ENCODE data around the gene CD99.

Gene CD99

DNA sequence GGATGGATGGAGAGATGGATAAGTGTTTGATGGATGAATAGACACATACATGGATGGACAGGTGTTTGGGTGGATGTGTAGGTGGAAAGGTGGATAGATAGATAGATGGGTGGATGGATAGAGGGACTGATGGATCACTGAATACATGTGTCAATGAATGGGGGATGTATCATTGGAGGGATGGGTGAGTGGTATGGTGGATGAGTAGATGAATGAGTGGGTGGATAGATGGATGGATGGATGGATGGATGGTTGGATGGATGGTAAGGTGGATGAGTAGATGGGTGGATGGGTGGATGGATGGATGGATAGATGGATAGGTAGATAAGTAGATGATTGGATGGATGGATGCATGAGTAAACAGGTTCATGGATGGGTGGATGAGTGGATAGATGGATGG, 41.1 kb upstream of the CD99 start:
- no peak overlapping the region for H3K27ac ChIP-seq
- no peak for DNase-seq (ENCODE audit: low spot score)
- TF ChIP-seq, protein P1, sequence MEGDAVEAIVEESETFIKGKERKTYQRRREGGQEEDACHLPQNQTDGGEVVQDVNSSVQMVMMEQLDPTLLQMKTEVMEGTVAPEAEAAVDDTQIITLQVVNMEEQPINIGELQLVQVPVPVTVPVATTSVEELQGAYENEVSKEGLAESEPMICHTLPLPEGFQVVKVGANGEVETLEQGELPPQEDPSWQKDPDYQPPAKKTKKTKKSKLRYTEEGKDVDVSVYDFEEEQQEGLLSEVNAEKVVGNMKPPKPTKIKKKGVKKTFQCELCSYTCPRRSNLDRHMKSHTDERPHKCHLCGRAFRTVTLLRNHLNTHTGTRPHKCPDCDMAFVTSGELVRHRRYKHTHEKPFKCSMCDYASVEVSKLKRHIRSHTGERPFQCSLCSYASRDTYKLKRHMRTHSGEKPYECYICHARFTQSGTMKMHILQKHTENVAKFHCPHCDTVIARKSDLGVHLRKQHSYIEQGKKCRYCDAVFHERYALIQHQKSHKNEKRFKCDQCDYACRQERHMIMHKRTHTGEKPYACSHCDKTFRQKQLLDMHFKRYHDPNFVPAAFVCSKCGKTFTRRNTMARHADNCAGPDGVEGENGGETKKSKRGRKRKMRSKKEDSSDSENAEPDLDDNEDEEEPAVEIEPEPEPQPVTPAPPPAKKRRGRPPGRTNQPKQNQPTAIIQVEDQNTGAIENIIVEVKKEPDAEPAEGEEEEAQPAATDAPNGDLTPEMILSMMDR (conservative IDR thresholded peaks at IDR 0.05; ENCODE audit: low read depth) = no peak
- POLR2A ChIA-PET (ENCODE audit: low non-redundant PET) = no interaction called here
- CTCF ChIA-PET = no interaction called here

DNA sequence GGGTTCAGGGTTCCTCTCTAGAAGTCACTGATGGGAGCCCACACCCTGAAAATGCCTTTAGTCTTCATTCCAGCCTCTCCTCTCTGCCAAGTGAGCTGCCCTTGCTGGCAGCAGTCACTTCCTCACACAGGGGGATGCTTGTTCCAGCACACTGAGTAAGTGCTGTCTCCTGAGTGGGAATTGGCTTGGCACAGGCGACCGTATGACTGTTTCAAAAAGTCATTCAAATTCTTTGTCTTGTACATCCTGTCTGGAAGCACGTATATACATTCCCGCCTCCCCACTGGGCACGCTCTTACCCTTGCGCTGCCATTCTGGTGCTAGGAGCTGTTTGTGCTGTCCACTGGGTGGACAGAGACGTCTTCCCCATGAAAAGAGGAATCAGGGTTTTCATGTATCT, 40.2 kb upstream of the CD99 start:
- no peak for DNase-seq (ENCODE audit: low spot score)
- TF ChIP-seq, protein P1 (conservative IDR thresholded peaks at IDR 0.05; ENCODE audit: low read depth) = no peak
- POLR2A ChIA-PET (ENCODE audit: low non-redundant PET) = no interaction called here
- no peak overlapping the region for H3K27ac ChIP-seq
- CTCF ChIA-PET = no interaction called here

DNA sequence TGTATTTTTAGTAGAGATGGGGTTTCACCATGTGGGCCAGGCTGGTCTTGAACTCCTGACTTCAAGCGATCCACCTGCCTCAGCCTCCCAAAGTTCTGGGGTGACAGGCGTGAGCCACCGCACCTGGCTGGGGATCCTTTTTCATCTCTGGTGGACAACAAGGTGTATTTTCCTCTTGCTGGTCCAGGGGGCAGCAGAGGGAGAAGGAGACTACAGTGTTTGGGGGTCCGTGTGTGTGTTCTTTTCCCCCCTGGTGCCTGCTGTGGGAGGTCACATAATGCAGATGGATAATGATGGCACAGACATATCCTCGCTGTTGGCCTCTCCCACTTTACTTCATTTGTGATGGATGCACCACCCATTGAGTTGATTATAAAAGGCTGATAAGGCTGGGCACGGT, 39.0 kb upstream of the CD99 start:
- no peak for DNase-seq (ENCODE audit: low spot score)
- TF ChIP-seq, protein P1 (conservative IDR thresholded peaks at IDR 0.05; ENCODE audit: low read depth) = no peak
- POLR2A ChIA-PET (ENCODE audit: low non-redundant PET) = no interaction called here
- no peak overlapping the region for H3K27ac ChIP-seq
- CTCF ChIA-PET = no interaction called here

DNA sequence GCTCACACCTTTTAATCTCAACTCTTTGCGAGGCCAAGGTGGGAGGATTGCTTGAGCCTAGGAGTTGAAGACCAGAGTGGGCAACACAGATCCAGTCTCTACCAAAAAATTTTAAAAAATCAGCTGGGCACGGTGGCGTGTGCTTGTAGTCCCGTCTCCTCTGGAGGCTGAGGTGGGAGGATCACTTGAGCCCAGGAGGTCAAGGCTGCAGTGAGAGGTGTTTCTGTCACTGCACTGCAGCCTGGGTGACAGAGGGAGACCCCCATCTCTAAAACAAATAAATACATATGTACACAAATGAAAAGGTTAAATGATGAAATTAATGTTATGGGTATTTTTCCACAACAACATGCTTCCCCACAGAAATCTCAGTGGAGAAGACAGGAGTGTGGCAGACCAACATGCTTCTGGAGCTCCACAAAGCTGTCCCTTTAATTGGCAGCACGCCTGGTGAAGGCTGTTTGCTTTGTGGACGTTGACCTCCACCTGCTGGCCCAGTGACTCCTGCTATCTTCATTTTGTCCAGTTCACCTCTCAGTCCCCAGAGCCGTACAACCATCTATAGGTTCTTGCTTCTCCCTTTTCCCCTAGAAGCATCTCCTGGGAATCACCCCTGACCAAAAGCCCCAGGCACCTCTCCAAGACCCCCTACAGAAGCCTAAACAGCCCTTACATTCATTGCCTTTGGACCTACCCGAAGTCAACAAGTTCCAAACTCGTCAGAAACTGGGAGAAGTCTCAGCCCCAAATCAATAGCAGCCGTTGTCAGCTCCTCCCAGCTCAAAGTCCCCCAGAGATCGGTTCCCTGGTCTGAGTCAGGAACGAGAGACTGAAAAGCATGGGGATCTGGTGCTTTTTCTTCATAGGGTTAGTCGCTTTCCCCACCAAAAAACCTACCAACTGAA, 36.4 kb upstream of the CD99 start:
- DNase-seq (ENCODE audit: low spot score) = no peak
- TF ChIP-seq, protein P1 (conservative IDR thresholded peaks at IDR 0.05; ENCODE audit: low read depth) = no peak
- ChIA-PET CTCF (no interaction called here), POLR2A (ENCODE audit: low non-redundant PET) (no interaction called here)
- no peak overlapping the region for H3K27ac ChIP-seq

DNA sequence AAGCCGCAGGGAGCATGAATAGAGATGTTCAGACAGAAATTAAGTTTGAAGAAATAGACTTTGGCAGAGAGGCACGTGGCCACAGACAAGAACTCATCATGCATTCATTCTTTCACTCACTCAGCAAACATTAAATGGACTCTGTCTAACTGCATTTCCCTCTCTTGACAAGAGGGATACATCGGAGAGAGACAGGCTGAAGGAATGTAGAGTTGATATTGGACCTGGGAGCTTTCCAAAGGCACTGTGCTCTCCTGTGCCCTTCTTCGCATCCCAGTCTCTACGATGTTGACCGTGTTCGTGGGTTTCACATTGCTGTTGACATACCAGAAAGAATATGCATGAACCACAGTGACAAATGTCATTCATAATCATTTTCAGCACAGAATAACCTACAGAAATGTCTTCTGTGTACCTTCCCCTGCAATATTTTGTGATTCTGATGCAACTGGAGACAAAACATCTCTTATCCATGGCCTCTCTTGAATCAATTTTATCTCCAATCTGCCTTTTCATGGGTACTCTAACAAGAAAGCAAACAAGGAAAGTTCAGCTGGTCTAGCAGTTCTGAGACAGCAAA, 34.7 kb upstream of the CD99 start:
- ChIA-PET CTCF (no interaction called here), POLR2A (ENCODE audit: low non-redundant PET) (no interaction called here)
- H3K27ac ChIP-seq = no peak overlapping the region
- no peak for DNase-seq (ENCODE audit: low spot score)
- TF ChIP-seq, protein P1 (conservative IDR thresholded peaks at IDR 0.05; ENCODE audit: low read depth) = no peak

DNA sequence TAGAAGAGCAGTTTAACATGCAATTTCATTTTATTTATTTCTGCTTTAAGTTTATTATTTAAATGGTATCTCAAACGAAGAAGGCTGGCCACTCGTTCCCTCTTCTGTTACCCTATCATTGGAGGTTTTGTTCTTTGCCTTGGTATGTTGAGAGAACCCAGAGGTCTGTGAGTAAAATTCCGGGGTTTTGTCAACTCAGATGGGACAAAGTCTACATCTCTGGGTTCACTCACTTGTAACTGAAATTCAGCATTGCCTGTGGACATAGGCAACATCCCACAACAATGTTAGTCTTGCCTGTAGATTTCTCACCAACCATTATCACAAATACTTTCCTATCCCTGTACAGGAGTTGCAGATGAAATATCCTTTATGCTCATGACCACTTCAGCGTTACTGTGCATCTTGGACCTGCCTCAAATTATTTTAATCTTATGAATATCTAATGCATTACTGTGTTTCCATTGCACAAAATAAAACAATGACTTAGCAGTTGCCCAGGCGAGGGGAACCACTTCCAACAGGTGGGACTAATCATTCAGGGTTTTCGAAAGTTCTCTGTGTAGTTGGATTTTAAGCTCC, 33.5 kb upstream of the CD99 start:
- ChIA-PET CTCF (no interaction called here), POLR2A (ENCODE audit: low non-redundant PET) (no interaction called here)
- DNase-seq (ENCODE audit: low spot score) = no peak
- H3K27ac ChIP-seq = no peak overlapping the region
- TF ChIP-seq, protein P1 (conservative IDR thresholded peaks at IDR 0.05; ENCODE audit: low read depth) = no peak

All from RWPE1 (cell line).